ENCODE measurements around the gene ACCSL. TPM values are rescaled to one million over a fixed set of nuclear protein-coding genes. Genes with fewer than 3 reads are reported as not detected.

ACCSL gene
- total and polyA plus RNA-seq, 9 donors, result 0.05 to 0.67 TPM; not detected in 7

DNA sequence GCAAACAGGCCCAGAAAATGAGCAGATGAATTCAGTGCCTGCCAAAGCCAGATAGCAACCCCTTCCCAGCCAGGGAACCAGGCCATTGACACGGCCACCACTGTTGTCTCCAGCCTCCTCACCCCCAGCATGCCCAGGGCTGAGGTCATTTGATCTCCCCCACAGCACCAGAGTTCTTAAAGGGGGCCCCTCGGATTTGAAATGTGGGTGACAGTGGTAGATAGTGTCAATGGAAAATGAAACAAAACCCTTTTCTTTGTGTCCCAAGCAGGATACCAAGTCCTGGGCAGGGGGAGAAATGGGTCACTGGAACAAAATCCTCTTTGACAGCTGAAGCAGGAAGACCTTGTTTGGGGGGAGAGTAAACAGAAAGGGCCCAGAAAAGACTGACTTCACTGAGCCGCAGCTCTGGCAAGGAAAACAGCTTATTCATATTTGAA is 14.3 kb upstream of the ACCSL start:
- Histone ChIP-seq H3K27ac (peak overlapping the region; percentile 70 to 97), H3K36me3 (no peaks in the 10 kb centered on the region), H3K4me3 (no peak overlapping the region), H3K27me3 (no peaks in the 10 kb centered on the region), H3K9me3 (no peaks in the 10 kb centered on the region), H3K4me1 (ENCODE audit: insufficient read depth) (peaks cover 22% of the 10 kb centered on the region)
- no peak for DNase-seq
- intact Hi-C loops (cut with DNase I), result loop anchor here (5.0 to 10.0 kb wide), 4 partner anchors 46 to 489 kb away; partner anchors contain the start of gene C11orf96 (in 1 of the 4)
- TF ChIP-seq, protein P1, sequence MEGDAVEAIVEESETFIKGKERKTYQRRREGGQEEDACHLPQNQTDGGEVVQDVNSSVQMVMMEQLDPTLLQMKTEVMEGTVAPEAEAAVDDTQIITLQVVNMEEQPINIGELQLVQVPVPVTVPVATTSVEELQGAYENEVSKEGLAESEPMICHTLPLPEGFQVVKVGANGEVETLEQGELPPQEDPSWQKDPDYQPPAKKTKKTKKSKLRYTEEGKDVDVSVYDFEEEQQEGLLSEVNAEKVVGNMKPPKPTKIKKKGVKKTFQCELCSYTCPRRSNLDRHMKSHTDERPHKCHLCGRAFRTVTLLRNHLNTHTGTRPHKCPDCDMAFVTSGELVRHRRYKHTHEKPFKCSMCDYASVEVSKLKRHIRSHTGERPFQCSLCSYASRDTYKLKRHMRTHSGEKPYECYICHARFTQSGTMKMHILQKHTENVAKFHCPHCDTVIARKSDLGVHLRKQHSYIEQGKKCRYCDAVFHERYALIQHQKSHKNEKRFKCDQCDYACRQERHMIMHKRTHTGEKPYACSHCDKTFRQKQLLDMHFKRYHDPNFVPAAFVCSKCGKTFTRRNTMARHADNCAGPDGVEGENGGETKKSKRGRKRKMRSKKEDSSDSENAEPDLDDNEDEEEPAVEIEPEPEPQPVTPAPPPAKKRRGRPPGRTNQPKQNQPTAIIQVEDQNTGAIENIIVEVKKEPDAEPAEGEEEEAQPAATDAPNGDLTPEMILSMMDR (IDR thresholded peaks at IDR 0.05), result no peak
- TF ChIP-seq POLR2A (IDR thresholded peaks at IDR 0.05) (no peak), EP300 (IDR thresholded peaks at IDR 0.05) (no peak)
- WGBS, 3 donors, result 53 to 64% (median 58%) methylated on average over 3 of the region's 3 CpGs

- no peak overlapping the region for H3K4me3 ChIP-seq
- H3K4me1 ChIP-seq (ENCODE audit: insufficient read depth), result peaks cover 21% of the 10 kb centered on the region
- intact Hi-C loops (cut with DNase I), result loop anchor here (5.0 to 10.0 kb wide), 4 partner anchors 47 to 489 kb away; partner anchors contain the start of gene C11orf96 (in 1 of the 4)
- H3K27ac ChIP-seq, result peak overlapping the region; percentile 70 to 97
- no peaks in the 10 kb centered on the region for H3K36me3 ChIP-seq
- TF ChIP-seq, protein P1 (IDR thresholded peaks at IDR 0.05), result no peak
- no peaks in the 10 kb centered on the region for H3K27me3 ChIP-seq
- 57 to 82% (median 61%) methylated on average over 3 of the region's 3 CpGs for WGBS, 3 donors
- DNase-seq, result no peak
- H3K9me3 ChIP-seq, result no peaks in the 10 kb centered on the region
These were observed 13.9 kb upstream of the ACCSL start for GRCh38 chr11:44033856-44034255.

GRCh38 chr11:44034639-44035038 is 13.1 kb upstream of the ACCSL start:
- Histone ChIP-seq H3K27ac (peak overlapping the region in 1 of 2 donors; percentile 78), H3K4me1 (ENCODE audit: insufficient read depth) (peaks cover 14% of the 10 kb centered on the region), H3K4me3 (no peak overlapping the region), H3K9me3 (no peaks in the 10 kb centered on the region), H3K36me3 (no peaks in the 10 kb centered on the region), H3K27me3 (no peaks in the 10 kb centered on the region)
- DNase-seq, result no peak
- TF ChIP-seq EP300 (IDR thresholded peaks at IDR 0.05), result no peak
- TF ChIP-seq, protein P1 (IDR thresholded peaks at IDR 0.05), result no peak
- no peak for TF ChIP-seq POLR2A (IDR thresholded peaks at IDR 0.05)
- intact Hi-C loops (cut with DNase I), result loop anchor here (5.0 to 10.0 kb wide), 5 partner anchors 47 to 490 kb away; partner anchors contain the start of gene C11orf96 (in 2 of the 4)

DNA sequence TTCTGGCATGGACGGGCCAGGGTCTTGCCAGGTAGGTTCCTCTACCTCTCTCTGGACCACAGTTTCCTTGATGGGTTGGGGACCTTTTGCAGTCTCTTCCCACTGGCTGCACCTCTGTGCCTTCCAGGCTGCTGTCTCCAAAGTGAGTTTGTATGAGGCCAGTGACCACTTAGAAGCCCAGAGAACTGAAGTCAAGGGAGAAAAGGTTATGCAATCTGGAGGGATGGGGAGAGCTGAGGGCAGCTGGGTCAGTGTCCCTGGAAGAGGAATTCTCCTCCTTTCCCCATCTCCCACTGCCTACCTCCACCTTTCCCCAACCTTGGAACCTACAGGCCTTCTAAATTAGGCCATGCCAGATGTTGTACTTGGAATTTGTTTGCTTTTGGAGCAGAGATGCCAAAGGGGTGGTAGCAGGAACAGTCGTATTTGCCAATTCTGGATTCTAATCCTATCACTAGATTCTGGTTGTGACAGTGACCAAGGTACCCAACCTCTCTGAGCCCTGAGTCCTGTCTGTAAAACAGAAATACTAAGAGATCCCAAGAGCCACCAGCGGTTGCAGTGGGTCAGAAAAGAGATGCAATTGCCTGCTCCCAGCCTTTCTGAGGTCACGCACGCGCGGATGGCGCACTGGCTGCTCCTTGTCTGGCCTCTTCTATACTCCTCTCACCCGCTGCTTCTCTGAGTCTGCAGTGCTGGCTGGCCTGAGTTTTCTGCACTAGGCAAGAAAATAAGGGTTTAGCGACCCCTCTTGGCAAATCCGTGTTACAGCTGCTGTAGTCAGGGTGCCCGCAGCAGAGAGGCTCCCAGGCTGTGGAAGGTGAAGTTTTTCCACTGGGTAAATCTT is 10.7 kb upstream of the ACCSL start:
- intact Hi-C loops (cut with DNase I), result loop anchor here (2.0 to 10.0 kb wide), 5 partner anchors 92 to 492 kb away; partner anchors contain the start of gene C11orf96 (in 2 of the 4)
- no peak for TF ChIP-seq EP300 (IDR thresholded peaks at IDR 0.05)
- TF ChIP-seq POLR2A (IDR thresholded peaks at IDR 0.05), result peak; percentile 43
- TF ChIP-seq, protein P1 (IDR thresholded peaks at IDR 0.05), result peak; percentile 92 to 97 (median 93)
- no peaks in the 10 kb centered on the region for H3K27me3 ChIP-seq

More for the DNA sequence above, 10.7 kb upstream of the ACCSL start:
- Histone ChIP-seq H3K27ac (peak overlapping the region; percentile 50 to 78), H3K36me3 (no peaks in the 10 kb centered on the region), H3K9me3 (no peaks in the 10 kb centered on the region), H3K4me3 (no peak overlapping the region), H3K4me1 (ENCODE audit: insufficient read depth) (peaks cover 3% of the 10 kb centered on the region)
- peak; percentile 86 to 94 (median 89) for DNase-seq
- 10 to 13% (median 11%) methylated on average over 12 of the region's 12 CpGs for WGBS, 3 donors
